DMS53 treated with DMSO at 0.1 percent for 48 hours (cell line): Measurements from ENCODE around the gene APBB2.
A peak's percentile ranks its signal among the peaks of the same experiment; 100 is the strongest.
"Not testable (repeated sequence)": the region's sequence is repeated elsewhere in the genome, so short reads cannot be mapped to it uniquely, and the experiment has no call there.

ENCODE experiments used
- DNase-seq: peaks from one replicate; lab custom pipeline; 2025; ENCODE audit not compliant: unreplicated experiment; lab: John Stamatoyannopoulos, UW

APBB2 gene

GRCh38 chr4:41069838-41070237, 144.5 kb downstream of the APBB2 start:
- DNase-seq, result peak; percentile 15

- DNase-seq, result no peak
Measured at GRCh38 chr4:41069257-41069656, 145.1 kb downstream of the APBB2 start.

- no peak for DNase-seq
Measured at GRCh38 chr4:41067369-41067768, 147.0 kb downstream of the APBB2 start.

GRCh38 chr4:41066049-41066448, 148.3 kb downstream of the APBB2 start:
- no peak for DNase-seq

- no peak for DNase-seq
Measured at GRCh38 chr4:41065434-41066006, 148.8 kb downstream of the APBB2 start.

- no peak for DNase-seq
Measured at GRCh38 chr4:41064953-41065352, 149.4 kb downstream of the APBB2 start.

- no peak for DNase-seq
Measured at GRCh38 chr4:41061482-41062185, 152.7 kb downstream of the APBB2 start.

- no peak for DNase-seq
Measured at GRCh38 chr4:41060352-41061334, 153.7 kb downstream of the APBB2 start.

- not testable (repeated sequence) for DNase-seq
Measured at GRCh38 chr4:41059411-41059810, 154.9 kb downstream of the APBB2 start.

- no peak for DNase-seq
Measured at GRCh38 chr4:41058426-41058825, 155.9 kb downstream of the APBB2 start.

- no peak for DNase-seq
Measured at GRCh38 chr4:41057467-41057866, 156.9 kb downstream of the APBB2 start.

GRCh38 chr4:41052287-41052686, 162.1 kb downstream of the APBB2 start:
- no peak for DNase-seq

- no peak for DNase-seq
Measured at GRCh38 chr4:41050880-41051775, 163.2 kb downstream of the APBB2 start.

- no peak for DNase-seq
Measured at GRCh38 chr4:41050116-41050515, 164.2 kb downstream of the APBB2 start.

- DNase-seq, result not testable (repeated sequence)
Measured at GRCh38 chr4:41049176-41049575, 165.2 kb downstream of the APBB2 start.

GRCh38 chr4:41044791-41045190, 169.6 kb downstream of the APBB2 start:
- no peak for DNase-seq

- DNase-seq, result no peak
Measured at GRCh38 chr4:41044165-41044564, 170.2 kb downstream of the APBB2 start.

GRCh38 chr4:41043465-41043864, 170.9 kb downstream of the APBB2 start:
- no peak for DNase-seq

GRCh38 chr4:41041551-41041950, 172.8 kb downstream of the APBB2 start:
- no peak for DNase-seq

GRCh38 chr4:41039317-41039716, 175.0 kb downstream of the APBB2 start:
- DNase-seq, result no peak

- no peak for DNase-seq
Measured at GRCh38 chr4:41038304-41038703, 176.0 kb downstream of the APBB2 start.
